Adrenal gland (tissue), 12 donors: ENCODE measurements around the gene PLP2. TPM values are rescaled to one million over a fixed set of nuclear protein-coding genes. Genes with fewer than 3 reads are reported as not detected.

ENCODE experiments used
- DNase-seq, 7 donors: peaks; one replicate each; pipeline ENCODE4 v3.0.0-alpha.2; 2019 to 2020
- H3K27ac ChIP-seq, 5 donors: fragments of 200-600 bp; sonication (generic) in 4 of 5; 1 replicate in 3 of 5; 2 replicates in 2 of 5; pipeline versions ENCODE4 v1.5.1 to v1.8.0; 2016 to 2020; ENCODE audit warnings: mild to moderate bottlenecking in 1 of 5
- H3K27me3 ChIP-seq: fragments of 200-600 bp; 2 replicates; pipeline ENCODE4 v1.8.0; 2021
- H3K36me3 ChIP-seq, 2 donors: fragments of 200-600 bp; replicated peaks in 1 of 2; 1 replicate in 1 of 2; 2 replicates in 1 of 2; pipeline versions ENCODE4 v1.5.1 to v1.8.0; 2018 to 2022
- H3K4me1 ChIP-seq, 2 donors: fragments of 200-600 bp; replicated peaks in 1 of 2; 1 replicate in 1 of 2; 2 replicates in 1 of 2; pipeline versions ENCODE4 v1.5.1 to v1.8.0; 2018 to 2021
- H3K4me3 ChIP-seq, 4 donors: fragments of 200-600 bp; sonication (generic) in 3 of 4; one replicate each; pipeline ENCODE4 v1.5.1; 2016 to 2018
- H3K9me3 ChIP-seq, 3 donors: fragments of 200-600 bp; sonication (generic) in 1 of 3; replicated peaks in 1 of 3; 1 replicate in 2 of 3; 2 replicates in 1 of 3; pipeline versions ENCODE4 v1.5.1 to v1.8.0; 2016 to 2021
- CTCF ChIP-seq, 6 experiments: fragments of 450-650 bp in 4 of 6; fragments of 200-600 bp in 2 of 6; sonication (generic) in 1 of 6; IDR thresholded peaks; 1 replicate in 5 of 6; 2 replicates in 1 of 6; pipeline versions ENCODE4 v1.5.1 to v1.8.0; 2016 to 2021; ENCODE audit warnings: antibody characterized with exemption in 6 of 6, mild to moderate bottlenecking in 2 of 6, moderate library complexity in 1 of 6
- POLR2A ChIP-seq, 2 donors: fragments of 450-650 bp; IDR thresholded peaks; one replicate each; pipeline ENCODE4 v1.6.1; 2017; ENCODE audit warnings: antibody characterized with exemption in 2 of 2, mild to moderate bottlenecking in 2 of 2, moderate library complexity in 1 of 2
- WGBS, 4 donors: extraction: QIAGEN DNeasy Blood & Tissue Kit in 2 of 4; methylation state at CpG; one replicate each; pipeline versions ENCODE4 v1.1.5 to v1.1.7; 2013 to 2017; 5-methylcytosine and 5-hydroxymethylcytosine counted together
- intact Hi-C, 2 donors: fragments of 100-400 bp; cut with DNase I; formaldehyde crosslinking; loops; one replicate each; pipeline versions ENCODE4 v1.14.1 to v1.15.0; 2022 to 2023
- polyA plus RNA-seq, 3 donors: library from polyadenylated mRNA; stranded (reverse); fragments of 200-250 nt in 2 of 3; fragments of 350-450 nt in 1 of 3; fragmentation: Illumina TruSeq in 1 of 3; extraction: RNeasy Lipid Tissue Mini Kit (QIAGEN cat#74804) in 1 of 3; gene quantifications; one replicate each; pipeline ENCODE4 v1.2.3, GENCODE V29; 2013 to 2014
- total RNA-seq, 9 donors: library from RNA; depleted of rRNA in 4 of 9; stranded (reverse); fragments of >200 nt in 4 of 9; fragments of 120-200 nt in 1 of 9; fragmentation: NEBNext Ultra II Directional in 1 of 9; extraction: Animal tissue kit (Norgen Biotek cat#: 25700) in 1 of 9; gene quantifications; one replicate each; pipeline versions ENCODE4 v1.1.0 to v1.2.4, GENCODE V29; 2013 to 2023
- donor health status: healthy with polysubstance abuse.
- donor health status: Bipolar disorder and iron deficiency.
- donor health status: DM: yes; HTN: yes; CAD: no.
- donor health status: DM: no; HTN: no; CAD: no.
- donor health status: DM: no; HTN: no; CAD: no.
- donor health status: DM: yes; HTN: yes; CAD: no.

The PLP2 gene
- total and polyA plus RNA-seq, 12 donors: 52.1 to 724 (median 177) TPM

GRCh38 chrX:49212861-49213260, 41.2 kb downstream of the PLP2 start:
- no peak overlapping the region for H3K4me3 ChIP-seq
- no peaks in the 10 kb centered on the region for H3K4me1 ChIP-seq
- H3K27ac ChIP-seq: no peak overlapping the region
- WGBS, 4 donors: 36 to 83% (median 53%) methylated on average over 1 of the region's 1 CpG
- no peak for DNase-seq
- H3K27me3 ChIP-seq: no peaks in the 10 kb centered on the region
- intact Hi-C loops: no loop called here
- no peak for TF ChIP-seq POLR2A (IDR thresholded peaks at IDR 0.05)
- H3K36me3 ChIP-seq: no peaks in the 10 kb centered on the region
- H3K9me3 ChIP-seq: no peaks in the 10 kb centered on the region

DNA sequence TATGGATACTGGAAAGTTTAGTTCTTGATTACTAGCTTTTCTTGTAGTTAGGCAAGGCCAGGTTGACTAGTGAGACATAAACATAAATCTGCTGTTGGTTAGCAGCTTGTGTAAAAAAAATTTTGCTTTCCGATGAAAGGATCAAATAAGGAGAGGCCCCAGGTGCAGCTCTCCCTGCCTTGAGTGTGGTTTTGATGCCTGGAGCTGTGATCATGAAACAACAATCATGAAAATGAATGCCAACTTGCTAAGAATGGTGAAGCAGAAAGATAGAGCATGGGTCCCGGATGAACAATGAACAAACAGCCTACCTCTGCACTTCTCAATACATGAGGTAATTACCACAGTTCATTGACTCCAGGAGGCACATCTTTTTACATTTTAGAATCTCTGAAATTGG, 42.7 kb downstream of the PLP2 start:
- Histone ChIP-seq H3K27me3 (no peaks in the 10 kb centered on the region), H3K9me3 (no peaks in the 10 kb centered on the region), H3K4me3 (no peak overlapping the region), H3K4me1 (no peaks in the 10 kb centered on the region), H3K36me3 (no peaks in the 10 kb centered on the region), H3K27ac (no peak overlapping the region)
- intact Hi-C loops: no loop called here
- no peak for TF ChIP-seq CTCF (IDR thresholded peaks at IDR 0.05)
- TF ChIP-seq POLR2A (IDR thresholded peaks at IDR 0.05): no peak
- DNase-seq: no peak
- WGBS, 4 donors: 53 to 88% (median 71%) methylated on average over 2 of the region's 2 CpGs

DNA sequence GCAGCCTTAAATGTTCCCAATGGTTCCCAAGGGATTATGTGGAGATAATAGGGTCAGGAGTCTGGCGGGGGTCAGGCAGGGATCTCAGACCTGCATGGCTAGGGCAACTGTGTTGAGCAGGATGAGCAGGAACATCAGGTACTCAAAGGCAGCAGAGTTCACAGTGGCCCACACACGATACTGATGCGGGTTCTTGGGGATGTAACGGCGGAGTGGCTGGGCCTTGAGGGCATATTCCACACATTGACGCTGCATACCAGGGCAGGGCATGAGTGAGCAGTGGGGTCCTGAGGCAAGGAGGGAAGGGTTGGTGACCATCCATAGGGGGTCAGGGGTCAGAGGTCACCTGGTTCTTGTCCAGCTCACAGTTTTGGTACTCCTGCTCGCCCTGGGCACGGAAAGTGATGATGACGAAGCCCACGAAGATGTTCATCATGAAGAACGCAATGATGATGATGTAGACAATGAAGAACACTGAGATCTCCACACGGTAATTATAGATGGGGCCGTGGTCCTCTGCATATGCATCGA, 43.4 kb downstream of the PLP2 start:
- TF ChIP-seq CTCF (IDR thresholded peaks at IDR 0.05) (no peak), POLR2A (IDR thresholded peaks at IDR 0.05) (no peak)
- intact Hi-C loops: no loop called here
- WGBS, 4 donors: 63 to 86% (median 72%) methylated on average over 5 to 14 of the region's 14 CpGs

DNA sequence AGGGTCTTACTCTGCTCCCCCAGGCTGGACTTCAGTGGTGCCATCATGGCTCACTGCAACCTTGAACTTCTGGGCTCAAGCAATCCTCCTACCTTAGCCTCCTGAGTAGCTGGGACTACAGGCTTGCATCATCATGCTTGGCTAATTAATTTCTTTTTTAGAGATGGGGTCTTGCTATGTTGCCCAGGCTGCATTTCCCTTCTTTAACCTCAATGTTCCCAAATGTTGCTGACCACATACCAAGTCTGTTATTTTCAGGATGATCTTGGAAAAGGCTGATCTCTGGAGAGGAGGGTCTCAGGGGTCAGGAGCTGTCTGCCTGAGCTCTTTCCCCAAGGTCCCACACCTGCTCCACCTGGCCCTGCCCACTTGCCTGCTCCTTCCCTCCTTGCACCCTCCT, 48.4 kb downstream of the PLP2 start:
- intact Hi-C loops: no loop called here
- H3K4me1 ChIP-seq: no peaks in the 10 kb centered on the region

More for the DNA sequence above, 43.4 kb downstream of the PLP2 start:
- no peaks in the 10 kb centered on the region for H3K4me1 ChIP-seq
- H3K27me3 ChIP-seq: no peaks in the 10 kb centered on the region
- DNase-seq: no peak
- H3K4me3 ChIP-seq: no peak overlapping the region
- no peaks in the 10 kb centered on the region for H3K36me3 ChIP-seq
- H3K27ac ChIP-seq: no peak overlapping the region
- H3K9me3 ChIP-seq: no peaks in the 10 kb centered on the region

More for the DNA sequence above, 48.4 kb downstream of the PLP2 start:
- Histone ChIP-seq H3K4me3 (no peak overlapping the region), H3K9me3 (no peaks in the 10 kb centered on the region), H3K27me3 (no peaks in the 10 kb centered on the region), H3K27ac (no peak overlapping the region), H3K36me3 (no peaks in the 10 kb centered on the region)
- TF ChIP-seq CTCF (IDR thresholded peaks at IDR 0.05) (no peak), POLR2A (IDR thresholded peaks at IDR 0.05) (no peak)
- DNase-seq: no peak
